NCI-H2227 (cell line): Measurements from ENCODE around the gene AASDH.
"Not testable (repeated sequence)": the region's sequence is repeated elsewhere in the genome, so short reads cannot be mapped to it uniquely, and the experiment has no call there.

Source experiments
- DNase-seq: peaks from one replicate; lab custom pipeline; 2025; ENCODE audit not compliant: unreplicated experiment; lab: John Stamatoyannopoulos, UW

AASDH gene

DNA sequence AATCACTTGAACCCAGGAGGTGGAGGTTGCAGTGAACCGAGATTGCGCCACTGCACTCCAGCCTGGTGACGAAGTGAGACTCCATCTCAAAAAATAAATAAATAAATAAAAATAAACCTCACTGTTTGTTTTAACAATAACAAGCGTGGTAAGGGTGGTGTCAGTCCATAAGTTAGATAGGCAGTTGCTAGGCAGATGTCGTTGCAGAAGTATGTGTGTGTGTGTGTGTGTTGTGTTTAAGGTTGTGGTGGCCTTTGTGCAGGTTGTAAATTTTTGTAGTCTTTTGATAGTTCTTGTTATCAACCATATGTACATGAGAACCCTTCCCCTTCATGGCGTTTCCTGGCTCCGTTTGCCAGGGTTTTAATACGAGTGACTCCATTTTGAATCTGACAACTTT is 4.0 kb upstream of the AASDH start:
- DNase-seq = no peak

DNA sequence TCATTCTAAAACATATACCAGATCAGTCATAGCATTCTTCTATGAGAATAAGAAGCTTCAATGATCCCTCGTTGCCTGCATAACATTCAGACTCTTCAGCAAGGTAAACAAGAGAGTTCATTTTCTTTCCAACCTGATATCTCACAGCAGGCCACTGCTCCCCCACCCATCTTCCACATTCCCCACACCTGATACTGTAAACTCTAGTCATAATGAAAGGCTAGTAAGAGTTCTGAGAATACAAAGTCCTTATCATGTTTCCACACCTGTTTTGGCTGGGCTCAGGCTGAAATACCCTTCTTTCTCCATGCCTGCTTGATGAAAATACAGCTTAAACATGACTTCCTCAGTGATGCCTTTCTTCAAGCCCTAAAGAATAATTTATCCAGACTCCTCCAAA is 2.3 kb upstream of the AASDH start:
- DNase-seq = no peak

GRCh38 chr4:56388306-56388705 is 1.0 kb upstream of the AASDH start:
- no peak for DNase-seq

DNA sequence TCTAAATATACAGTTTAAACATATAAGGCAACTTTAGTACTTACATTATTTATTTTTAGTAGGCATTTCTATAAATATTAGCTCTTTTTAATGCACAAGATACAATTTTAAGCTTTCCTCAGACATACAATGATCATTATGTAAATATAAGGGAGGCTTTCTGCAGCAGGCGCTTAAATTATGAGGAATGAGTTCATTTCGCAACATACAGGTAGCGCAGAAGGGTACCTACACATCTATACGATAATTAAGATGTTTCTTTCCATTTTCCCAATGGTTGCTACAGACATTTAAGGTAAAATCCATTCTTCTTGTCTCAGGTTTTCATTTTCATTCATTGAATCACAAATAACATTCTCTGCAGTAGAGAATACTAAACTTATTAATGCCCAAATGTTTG is 1.2 kb downstream of the AASDH start:
- DNase-seq = no peak

DNA sequence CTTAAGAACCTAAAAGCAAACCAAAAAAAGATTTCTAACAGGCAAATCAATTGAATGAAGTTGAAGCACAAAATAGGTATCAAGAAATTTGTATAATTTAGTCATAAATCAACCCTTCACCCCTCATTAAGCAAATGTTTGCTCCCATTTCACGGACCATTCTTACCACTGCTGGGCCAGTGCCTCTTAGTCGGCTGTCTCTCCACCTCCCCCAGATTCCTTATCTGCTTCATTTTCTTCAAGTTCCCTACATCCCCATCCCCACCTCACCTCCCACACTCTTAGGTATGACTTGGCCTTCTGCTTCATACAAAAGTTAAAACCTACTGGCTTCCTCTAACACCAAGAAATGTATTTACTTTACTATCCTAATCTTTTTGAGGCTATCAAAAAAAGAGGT is 11.8 kb downstream of the AASDH start:
- DNase-seq = no peak

- no peak for DNase-seq
These were observed 12.3 kb downstream of the AASDH start for GRCh38 chr4:56374956-56375355.

GRCh38 chr4:56372774-56373173 is 14.5 kb downstream of the AASDH start:
- DNase-seq = no peak

DNA sequence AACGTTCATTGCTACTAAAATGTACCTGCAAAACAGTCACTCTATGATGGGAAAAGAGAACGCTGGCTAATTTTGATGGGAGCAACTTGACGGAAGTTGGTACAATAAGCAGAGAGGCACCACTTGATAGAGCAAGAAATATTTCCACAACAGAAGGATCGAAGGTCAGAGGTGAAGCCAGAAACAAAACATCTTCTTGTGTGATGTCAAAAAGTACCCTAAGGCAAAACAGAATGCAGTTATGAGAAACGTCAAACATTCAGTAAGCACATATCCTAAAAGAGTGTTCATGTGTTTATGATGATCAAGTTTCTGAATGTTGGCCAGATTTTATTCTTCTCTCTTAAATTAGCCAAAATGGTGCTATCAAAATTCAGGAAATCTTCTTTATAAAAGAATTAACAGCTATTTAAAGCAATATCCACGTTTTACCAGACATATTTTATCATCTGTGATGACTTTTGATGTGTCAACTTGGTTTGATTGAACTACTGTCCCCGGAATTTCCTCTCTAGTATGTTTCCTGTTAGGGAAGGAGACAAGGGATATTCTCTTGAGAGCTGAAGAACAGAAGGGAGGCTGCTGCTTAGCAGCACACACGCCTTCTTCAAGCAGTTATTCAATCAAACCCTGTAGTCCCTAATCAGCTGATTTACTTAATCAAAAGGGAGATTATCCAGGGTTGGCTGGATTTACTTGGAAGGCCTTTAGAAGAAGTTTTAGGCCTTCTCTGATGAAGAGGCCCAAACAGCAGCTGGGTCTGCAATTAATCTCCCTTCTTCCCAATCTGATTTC is 15.7 kb downstream of the AASDH start:
- DNase-seq = no peak

DNA sequence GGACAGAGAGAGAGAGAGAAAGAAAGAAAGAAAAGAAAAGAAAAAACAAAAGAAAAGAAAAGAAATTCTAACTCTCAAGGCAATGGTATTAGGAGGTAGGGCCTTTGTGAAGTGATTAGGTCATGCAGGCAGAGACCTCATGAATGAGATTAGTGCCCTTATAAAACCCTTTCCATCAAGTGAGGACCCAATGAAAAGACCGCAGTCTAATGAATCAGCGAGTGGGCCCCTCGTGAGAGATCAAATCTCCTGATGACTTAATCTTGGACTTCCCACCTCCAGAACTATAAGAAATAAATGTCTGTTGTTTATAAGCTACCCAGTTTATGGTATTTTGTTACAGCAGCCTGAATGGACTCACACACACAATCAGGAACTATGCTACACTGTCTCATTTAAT is 16.9 kb downstream of the AASDH start:
- no peak for DNase-seq

DNA sequence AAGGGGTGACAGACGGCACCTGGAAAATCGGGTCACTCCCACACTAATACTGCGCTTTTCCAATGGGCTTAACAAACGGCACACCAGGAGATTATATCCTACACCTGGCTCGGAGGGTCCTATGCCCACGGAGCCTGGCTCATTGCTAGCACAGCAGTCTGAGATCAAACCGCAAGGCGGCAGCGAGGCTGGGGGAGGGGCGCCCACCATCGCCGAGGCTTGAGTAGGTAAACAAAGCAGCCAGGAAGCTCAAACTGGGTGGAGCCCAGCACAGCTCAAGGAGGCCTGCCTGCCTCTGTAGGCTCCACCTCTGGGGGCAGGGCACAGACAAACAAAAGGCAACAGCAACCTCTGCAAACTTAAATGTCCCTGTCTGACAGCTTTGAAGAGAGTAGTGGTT is 24.3 kb downstream of the AASDH start:
- DNase-seq = not testable (repeated sequence)

GRCh38 chr4:56360071-56360470 is 27.2 kb downstream of the AASDH start:
- DNase-seq = no peak

GRCh38 chr4:56356650-56357049 is 30.6 kb downstream of the AASDH start:
- DNase-seq = no peak

DNA sequence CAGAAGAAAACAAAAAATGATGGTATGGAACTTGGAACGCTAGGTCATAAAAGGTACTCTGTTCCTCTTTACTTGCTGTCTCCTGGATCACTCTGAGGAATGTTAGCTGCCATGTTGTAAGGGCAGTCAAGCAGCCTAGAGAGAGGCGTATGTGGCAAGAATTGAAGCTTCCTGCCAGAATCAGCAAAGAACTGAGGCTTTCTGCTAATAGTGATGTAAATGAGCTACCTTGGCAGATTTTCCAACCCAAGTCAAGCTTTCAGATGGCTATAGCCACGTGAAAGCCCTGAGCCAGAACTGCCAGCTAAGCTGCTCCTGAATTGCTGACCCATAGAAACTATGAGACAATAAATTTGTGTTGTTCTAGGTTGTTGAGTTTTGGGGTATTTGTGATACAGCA is 38.7 kb downstream of the AASDH start:
- DNase-seq = no peak

DNA sequence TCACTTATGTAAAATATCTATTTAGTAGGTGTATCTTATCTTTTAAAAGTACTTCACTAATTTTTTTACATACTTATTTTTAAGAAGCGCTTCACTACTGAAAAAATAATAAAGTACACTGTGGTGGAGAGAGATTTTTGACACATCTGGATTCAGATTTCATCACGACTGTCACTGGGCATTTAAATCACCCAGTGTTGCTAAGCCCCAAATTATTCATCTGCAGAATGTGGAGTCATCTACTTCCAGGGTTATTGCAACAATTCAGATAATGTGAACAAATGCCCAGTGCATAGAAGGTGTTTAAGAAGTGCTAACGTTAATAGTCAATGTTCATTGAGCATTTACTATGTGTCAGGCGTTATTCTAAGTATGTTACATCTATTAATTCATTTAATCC is 41.8 kb downstream of the AASDH start:
- no peak for DNase-seq

GRCh38 chr4:56342746-56343145 is 44.5 kb downstream of the AASDH start:
- no peak for DNase-seq

DNA sequence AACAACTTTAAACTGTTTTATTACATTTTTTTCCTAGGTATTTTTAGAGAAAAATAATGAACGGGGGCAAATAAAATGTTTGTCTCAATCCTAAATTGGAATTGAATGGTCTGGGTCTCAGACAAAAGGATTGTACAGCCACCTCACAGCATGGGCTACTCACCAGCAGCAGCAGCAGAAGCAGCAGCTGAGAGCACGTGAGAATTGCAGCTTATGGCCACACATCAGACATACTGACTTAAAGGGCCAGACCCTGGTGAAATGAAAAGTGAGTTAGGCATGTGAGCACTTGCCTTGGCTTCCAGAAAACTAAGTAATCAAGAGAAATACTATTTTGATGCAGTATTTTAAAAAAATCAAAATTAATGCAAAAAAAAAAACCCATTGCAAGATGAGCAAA is 56.6 kb downstream of the AASDH start:
- no peak for DNase-seq

- DNase-seq = no peak
These were observed 60.9 kb downstream of the AASDH start for GRCh38 chr4:56326363-56326762.

GRCh38 chr4:56324011-56324610 is 63.2 kb downstream of the AASDH start:
- no peak for DNase-seq

DNA sequence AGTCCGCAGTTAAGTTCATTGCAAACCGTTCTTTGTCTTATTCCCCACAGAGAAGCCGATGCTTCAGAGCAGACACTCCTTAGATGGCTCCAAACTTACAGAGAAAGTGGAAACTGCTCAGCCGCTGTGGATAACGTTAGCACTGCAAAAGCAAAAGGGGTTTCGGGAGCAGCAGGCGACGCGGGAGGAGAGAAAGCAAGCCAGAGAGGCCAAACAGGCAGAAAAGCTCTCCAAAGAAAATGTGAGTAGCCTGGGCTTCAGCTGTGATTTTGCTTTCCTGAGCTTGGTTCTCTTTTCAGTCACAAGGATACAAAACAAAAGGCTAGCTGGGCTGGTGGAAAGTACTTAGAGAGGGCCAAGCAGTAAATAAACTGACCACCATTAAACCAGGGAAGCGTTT is 64.0 kb downstream of the AASDH start:
- no peak for DNase-seq

DNA sequence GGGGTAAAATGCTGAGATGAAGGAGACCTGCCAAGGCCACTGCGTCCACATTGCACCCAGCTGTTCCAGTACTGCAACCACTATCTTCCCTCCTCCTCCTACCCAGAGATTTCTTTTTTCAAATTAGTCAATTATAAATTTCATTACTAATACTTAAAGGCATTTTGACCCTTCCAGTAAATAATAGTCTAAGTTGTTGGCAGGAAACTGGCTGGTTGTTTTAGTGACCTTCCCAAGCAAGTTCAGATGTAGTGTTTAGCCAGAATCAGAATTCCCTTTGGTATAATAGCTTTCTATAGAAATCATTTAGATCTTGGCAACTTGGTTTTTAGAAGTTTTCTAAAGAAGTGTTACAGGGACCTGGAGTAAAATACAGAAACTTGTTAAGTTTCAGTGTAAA is 66.0 kb downstream of the AASDH start:
- no peak for DNase-seq

DNA sequence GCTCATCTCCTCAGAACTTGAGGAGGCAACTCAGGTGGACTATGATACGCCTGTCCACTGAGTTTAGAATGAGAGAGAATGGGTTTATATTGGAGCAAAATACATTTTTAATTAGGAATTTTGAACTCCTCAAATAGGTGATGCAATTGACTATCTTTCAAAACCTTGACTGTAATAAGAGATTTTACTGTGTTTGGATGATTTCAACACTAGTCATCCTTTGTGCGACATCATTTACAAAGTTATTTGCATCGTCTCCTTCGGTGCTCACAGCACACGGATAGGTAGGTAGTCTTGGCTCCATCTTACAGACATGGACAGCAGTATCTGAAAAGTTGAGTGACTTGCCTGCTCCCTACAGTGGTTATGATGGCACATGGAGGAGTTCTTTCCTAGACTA is 67.0 kb downstream of the AASDH start:
- DNase-seq = no peak

DNA sequence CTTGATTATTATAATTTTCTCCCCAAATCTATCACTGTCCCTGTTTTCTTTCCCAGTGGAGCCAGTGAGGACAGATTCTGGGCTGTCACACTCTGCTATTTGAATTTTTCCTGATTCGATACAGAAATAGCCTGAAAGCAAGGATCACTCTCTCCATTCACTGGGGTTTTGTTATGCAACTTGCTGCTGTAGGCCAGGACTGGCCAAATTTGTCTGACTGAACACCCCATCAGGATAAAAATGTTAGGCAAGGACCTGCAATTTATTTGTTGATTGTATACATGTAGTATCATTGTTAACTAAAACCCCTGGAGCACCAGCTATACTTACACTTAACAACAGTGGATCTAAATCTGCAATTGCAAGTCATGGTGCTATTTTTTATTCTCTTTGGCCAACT is 68.7 kb downstream of the AASDH start:
- DNase-seq = no peak

GRCh38 chr4:56317749-56318148 is 69.5 kb downstream of the AASDH start:
- no peak for DNase-seq
